Keratinocyte (primary cell): ENCODE measurements around the gene ANO10. TPM values are rescaled to one million over a fixed set of nuclear protein-coding genes. Genes with fewer than 3 reads are reported as not detected.
"Not testable (repeated sequence)": the region's sequence is repeated elsewhere in the genome, so short reads cannot be mapped to it uniquely, and the experiment has no call there.

Experiments used
- DNase-seq: peaks from one replicate; pipeline ENCODE4 v3.0.0-alpha.2; 2011; ENCODE audit warnings: low read depth, missing footprints, low spot score
- FAIRE-seq: peaks from 2 replicates; lab custom pipeline; 2011; peaks lifted over from hg19 to GRCh38; lab: Jason Lieb, UNC
- H2AFZ ChIP-seq: 2 replicates; pipeline ENCODE4 v1.6.0; 2012; ENCODE audit warnings: low read length, control low read depth, inconsistent platforms; ENCODE audit not compliant: control insufficient read depth
- H3K27ac ChIP-seq: 2 replicates; pipeline ENCODE4 v1.5.1; 2011; ENCODE audit warnings: low read length; ENCODE audit not compliant: control insufficient read depth, insufficient read depth
- H3K27me3 ChIP-seq: 3 replicates; pipeline ENCODE4 v1.6.0; 2011; ENCODE audit warnings: low read length; ENCODE audit not compliant: control insufficient read depth, insufficient read depth; ENCODE audit errors: extremely low read depth
- H3K36me3 ChIP-seq, 2 experiments: 2 replicates in 1 of 2; 3 replicates in 1 of 2; pipeline ENCODE4 v1.5.1; 2011; ENCODE audit warnings: low read length in 2 of 2, mild to moderate bottlenecking in 1 of 2; ENCODE audit not compliant: control insufficient read depth in 2 of 2, insufficient read depth in 2 of 2; ENCODE audit errors: extremely low read depth in 1 of 2
- H3K4me1 ChIP-seq: 3 replicates; pipeline ENCODE4 v1.5.1; 2011; ENCODE audit warnings: low read length; ENCODE audit not compliant: control insufficient read depth, insufficient read depth; ENCODE audit errors: extremely low read depth
- H3K4me2 ChIP-seq: 3 replicates; pipeline ENCODE4 v1.6.0; 2011; ENCODE audit warnings: low read depth, low read length; ENCODE audit not compliant: control insufficient read depth, insufficient read depth; ENCODE audit errors: extremely low read depth
- H3K4me3 ChIP-seq, 3 experiments: fragments of 200-600 bp in 1 of 3; sonication (generic) in 1 of 3; 2 replicates in 2 of 3; 3 replicates in 1 of 3; pipeline ENCODE4 v1.5.1; 2011 to 2016; ENCODE audit warnings: low read length in 3 of 3, mild to moderate bottlenecking in 3 of 3, control low read depth in 2 of 3, inconsistent platforms in 1 of 3, low read depth in 1 of 3, mixed read lengths in 1 of 3, mixed run types in 1 of 3, moderate library complexity in 1 of 3; ENCODE audit not compliant: control insufficient read depth in 2 of 3, insufficient read depth in 2 of 3; ENCODE audit errors: extremely low read depth in 1 of 3
- H3K79me2 ChIP-seq: 2 replicates; pipeline ENCODE4 v1.6.0; 2012; ENCODE audit warnings: low read length; ENCODE audit not compliant: control insufficient read depth, insufficient read depth
- H3K9ac ChIP-seq: 3 replicates; pipeline ENCODE4 v1.6.0; 2011; ENCODE audit warnings: low read length; ENCODE audit not compliant: control insufficient read depth, insufficient read depth; ENCODE audit errors: extremely low read depth
- H3K9me1 ChIP-seq: 3 replicates; pipeline ENCODE4 v1.6.0; 2011; ENCODE audit warnings: low read length; ENCODE audit not compliant: control insufficient read depth, insufficient read depth; ENCODE audit errors: extremely low read depth
- H3K9me3 ChIP-seq: 2 replicates; pipeline ENCODE4 v1.5.1; 2012; ENCODE audit warnings: low read depth, low read length; ENCODE audit not compliant: control insufficient read depth
- H4K20me1 ChIP-seq: 3 replicates; pipeline ENCODE4 v1.6.0; 2011; ENCODE audit warnings: low read length; ENCODE audit not compliant: control insufficient read depth, insufficient read depth; ENCODE audit errors: extremely low read depth
- dilution Hi-C: fragments of 300-500 bp; cut with MboI; formaldehyde crosslinking; loops from one replicate; pipeline ENCODE4 v1.7.0; 2020; ENCODE audit warnings: low sequenced_read_pairs; ENCODE audit not compliant: extremely low pct_ligation_motif_present
- polyA plus RNA-seq, 5 experiments: library from polyadenylated mRNA; depleted of rRNA in 3 of 5; stranded (reverse) in 3 of 5; stranded (forward) in 1 of 5; unstranded in 1 of 5; fragments of >200 nt; gene quantifications; 1 replicate in 1 of 5; 2 replicates in 3 of 5; 3 replicates in 1 of 5; pipeline versions ENCODE4 v1.2.1 to v1.2.3, GENCODE V29; 2011 to 2012; ENCODE audit warnings: missing spikeins in 2 of 5, low read depth in 1 of 5, low replicate concordance in 1 of 5

The ANO10 gene
- polyA plus RNA-seq, 1 donor (not counting 4 experiments of a cell fraction or from before 2014, with no cell fraction given): 48.8 TPM

GRCh38 chr3:43595280-43595679 is 26.5 kb downstream of the ANO10 start:
- dilution Hi-C loops, DNase-seq, FAIRE-seq, H3K27me3 ChIP-seq, H3K79me2 ChIP-seq, H3K9ac ChIP-seq, H3K9me3 ChIP-seq, H3K4me1 ChIP-seq, H3K4me2 ChIP-seq, H3K36me3 ChIP-seq, H3K4me3 ChIP-seq, H2AFZ ChIP-seq, H4K20me1 ChIP-seq, H3K9me1 ChIP-seq, H3K27ac ChIP-seq: not testable (repeated sequence)

GRCh38 chr3:43593588-43593987 is 28.2 kb downstream of the ANO10 start:
- H3K4me3 ChIP-seq, H3K79me2 ChIP-seq, H3K9ac ChIP-seq, FAIRE-seq, H3K36me3 ChIP-seq, H3K4me2 ChIP-seq, H3K27me3 ChIP-seq, H2AFZ ChIP-seq, H4K20me1 ChIP-seq, DNase-seq, H3K4me1 ChIP-seq, H3K27ac ChIP-seq, H3K9me1 ChIP-seq, dilution Hi-C loops, H3K9me3 ChIP-seq: not testable (repeated sequence)

GRCh38 chr3:43591866-43592265 is 29.9 kb downstream of the ANO10 start:
- DNase-seq, FAIRE-seq, H3K27ac ChIP-seq, H3K4me2 ChIP-seq, H3K9me1 ChIP-seq, H3K9ac ChIP-seq, H3K4me3 ChIP-seq, H3K36me3 ChIP-seq, H3K27me3 ChIP-seq, H3K79me2 ChIP-seq, H3K9me3 ChIP-seq, H2AFZ ChIP-seq, dilution Hi-C loops, H3K4me1 ChIP-seq, H4K20me1 ChIP-seq: not testable (repeated sequence)
